A549 (cell line): ENCODE measurements around the gene ALDH3B1. TPM values are rescaled to one million over a fixed set of nuclear protein-coding genes. Genes with fewer than 3 reads are reported as not detected.

ENCODE experiments used
- ATAC-seq, 2 experiments: fragments of 200-7000 bp in 1 of 2; fragments of >200 bp in 1 of 2; cut with Nextera tagmentation in 1 of 2; cut with Tn5 transposase in 1 of 2; 3 replicates each; pipeline versions ENCODE4 v1.8.0 to v1.9.1; 2018 to 2020; ENCODE audit warnings: mild to moderate bottlenecking in 1 of 2, moderate library complexity in 1 of 2
- CTCF ChIA-PET: fragments of 300-600 bp; sonication (Branson Sonifier 250); formaldehyde crosslinking; extraction: SDS; loops from one replicate; lab custom pipeline; 2021; ENCODE audit warnings: antibody characterized with exemption, inconsistent platforms; lab: Yijun Ruan, JAX
- POLR2A ChIA-PET: fragments of 350-600 bp; formaldehyde crosslinking; extraction: SDS; loops from one replicate; lab custom pipeline; 2021; ENCODE audit warnings: antibody characterized with exemption, inconsistent platforms; lab: Yijun Ruan, JAX
- DNase-seq, 2 experiments: peaks; one replicate each; pipeline versions ENCODE4 v3.0.0 to v3.0.0-alpha.2; 2011 to 2016; ENCODE audit warnings: low read depth in 1 of 2, low spot score in 1 of 2
- FAIRE-seq: peaks from 2 replicates; lab custom pipeline; 2011; peaks lifted over from hg19 to GRCh38; lab: Jason Lieb, UNC
- H3K27ac ChIP-seq, 2 experiments: fragments of >200 bp; sonication (Bioruptor Twin); formaldehyde crosslinking; 3 replicates each; pipeline ENCODE4 v1.5.1; 2016 to 2017
- H3K4me1 ChIP-seq: fragments of >200 bp; sonication (Bioruptor Twin); formaldehyde crosslinking; 3 replicates; pipeline ENCODE4 v1.6.1; 2016
- H3K4me2 ChIP-seq: fragments of >200 bp; sonication (Bioruptor Twin); formaldehyde crosslinking; 3 replicates; pipeline ENCODE4 v1.6.1; 2016
- H3K4me3 ChIP-seq: fragments of >200 bp; sonication (Bioruptor Twin); formaldehyde crosslinking; 3 replicates; pipeline ENCODE4 v1.5.1; 2016
- H3K9me3 ChIP-seq: fragments of >200 bp; sonication (Bioruptor Twin); formaldehyde crosslinking; 3 replicates; pipeline ENCODE4 v1.6.1; 2016
- BCL3 ChIP-seq: fragments of >200 bp; sonication (Bioruptor Twin); formaldehyde crosslinking; IDR thresholded peaks from 3 replicates; pipeline ENCODE4 v1.6.1; 2016
- CBX8 ChIP-seq: fragments of 200-600 bp; sonication (generic); IDR thresholded peaks from 2 replicates; pipeline ENCODE4 v1.6.1; 2016
- CHD4 ChIP-seq: fragments of 200-600 bp; sonication (generic); IDR thresholded peaks from 2 replicates; pipeline ENCODE4 v1.6.1; 2016; ENCODE audit warnings: antibody characterized with exemption, mild to moderate bottlenecking, borderline replicate concordance
- E2F6 ChIP-seq: IDR thresholded peaks from 2 replicates; pipeline ENCODE4 v1.6.1; 2012; ENCODE audit warnings: low read depth, borderline replicate concordance
- ELK1 ChIP-seq: fragments of 150-350 bp; IDR thresholded peaks from 2 replicates; pipeline ENCODE4 v1.6.1; 2014; ENCODE audit warnings: low read depth, mild to moderate bottlenecking, low read length
- ESRRA ChIP-seq: fragments of 150-350 bp; IDR thresholded peaks from 2 replicates; pipeline ENCODE4 v1.6.1; 2014; ENCODE audit warnings: mild to moderate bottlenecking, low read length, borderline replicate concordance
- FOSB ChIP-seq: fragments of 250-450 bp; sonication (Bioruptor Pico); IDR thresholded peaks from 2 replicates; pipeline ENCODE4 v1.5.0; 2020; ENCODE audit warnings: mild to moderate bottlenecking, moderate library complexity
- FOSL2 ChIP-seq, 2 experiments: fragments of 450-650 bp in 1 of 2; fragments of >200 bp in 1 of 2; sonication (Bioruptor Twin) in 1 of 2; formaldehyde crosslinking; IDR thresholded peaks; 2 replicates each; pipeline versions ENCODE4 v1.5.0 to v1.6.1; 2016 to 2020; ENCODE audit warnings: mild to moderate bottlenecking in 1 of 2, moderate library complexity in 1 of 2
- HDAC2 ChIP-seq: fragments of 200-600 bp; sonication (generic); IDR thresholded peaks from 2 replicates; pipeline ENCODE4 v1.6.1; 2016
- HEYL ChIP-seq: fragments of 250-450 bp; sonication (Bioruptor Pico); IDR thresholded peaks from 2 replicates; pipeline ENCODE4 v1.8.0; 2021; ENCODE audit warnings: mild to moderate bottlenecking, moderate library complexity
- HOXA7 ChIP-seq: fragments of 250-450 bp; sonication (Bioruptor Pico); IDR thresholded peaks from 2 replicates; pipeline ENCODE4 v1.5.0; 2020; ENCODE audit warnings: mild to moderate bottlenecking, moderate library complexity
- HOXB5 ChIP-seq: fragments of 250-450 bp; sonication (Bioruptor Pico); IDR thresholded peaks from 2 replicates; pipeline ENCODE4 v1.5.0; 2020; ENCODE audit warnings: mild to moderate bottlenecking, moderate library complexity
- JUN ChIP-seq, 2 experiments: fragments of >200 bp; sonication (Bioruptor Twin); formaldehyde crosslinking; IDR thresholded peaks; 2 replicates in 1 of 2; 3 replicates in 1 of 2; pipeline ENCODE4 v1.6.1; 2016 to 2017
- KDM1A ChIP-seq: fragments of 200-600 bp; sonication (generic); IDR thresholded peaks from 2 replicates; pipeline ENCODE4 v1.6.1; 2016; ENCODE audit warnings: low read depth, mild to moderate bottlenecking
- MAX ChIP-seq: IDR thresholded peaks from 2 replicates; pipeline ENCODE4 v1.6.1; 2012
- MAZ ChIP-seq: fragments of 150-350 bp; IDR thresholded peaks from 2 replicates; pipeline ENCODE4 v1.6.1; 2014; ENCODE audit warnings: antibody characterized with exemption, low read depth, low read length, borderline replicate concordance
- NFE2L2 ChIP-seq: fragments of 150-350 bp; conservative IDR thresholded peaks from 2 replicates; pipeline ENCODE4 v1.6.1; 2014; ENCODE audit warnings: low read length
- NPAS2 ChIP-seq: fragments of 250-450 bp; sonication (Bioruptor Pico); IDR thresholded peaks from 2 replicates; pipeline ENCODE4 v1.8.0; 2022; ENCODE audit warnings: mild to moderate bottlenecking, moderate library complexity, borderline replicate concordance
- PBX3 ChIP-seq: IDR thresholded peaks from 2 replicates; pipeline ENCODE4 v1.6.1; 2012
- PHF8 ChIP-seq: fragments of 200-600 bp; sonication (generic); IDR thresholded peaks from 2 replicates; pipeline ENCODE4 v1.6.1; 2016; ENCODE audit warnings: low read depth, mild to moderate bottlenecking, antibody characterized with exemption, moderate library complexity, borderline replicate concordance
- POLR2A ChIP-seq: IDR thresholded peaks from 2 replicates; pipeline ENCODE4 v1.6.1; 2012; ENCODE audit warnings: mild to moderate bottlenecking, low read length
- RCOR1 ChIP-seq: fragments of 150-350 bp; IDR thresholded peaks from 2 replicates; pipeline ENCODE4 v1.6.1; 2014; ENCODE audit warnings: antibody characterized with exemption, low read length, low read depth
- SMC3 ChIP-seq: fragments of >200 bp; sonication (Bioruptor Twin); formaldehyde crosslinking; IDR thresholded peaks from 3 replicates; pipeline ENCODE4 v1.6.1; 2018; ENCODE audit warnings: inconsistent platforms
- TP53 ChIP-seq: fragments of 250-450 bp; sonication (Bioruptor Pico); IDR thresholded peaks from 2 replicates; pipeline ENCODE4 v1.5.0; 2021; ENCODE audit warnings: mild to moderate bottlenecking, moderate library complexity
- ZC3H11A ChIP-seq: fragments of 450-650 bp; IDR thresholded peaks from 2 replicates; pipeline ENCODE4 v1.6.1; 2014; ENCODE audit warnings: antibody characterized with exemption, mild to moderate bottlenecking
- ZSCAN20 ChIP-seq: fragments of 250-450 bp; sonication (Bioruptor Pico); IDR thresholded peaks from 2 replicates; pipeline ENCODE4 v1.8.0; 2022; ENCODE audit warnings: mild to moderate bottlenecking, moderate library complexity
- WGBS: methylation state at CpG from one replicate; pipeline ENCODE4 v1.1.6; 2017; ENCODE audit errors: missing lambda C conversion rate; 5-methylcytosine and 5-hydroxymethylcytosine counted together
- polyA plus RNA-seq, 4 experiments: library from polyadenylated mRNA; depleted of rRNA in 3 of 4; stranded (reverse); fragments of >200 nt; fragmentation: RNase III in 1 of 4; extraction: RNeasy Plus Mini Kit Qiagen cat#74134 plus additional on column Dnase treatment in 1 of 4; gene quantifications; 2 replicates in 3 of 4; 3 replicates in 1 of 4; pipeline ENCODE4 v1.2.3, GENCODE V29; 2011 to 2017

ALDH3B1 gene
- polyA plus RNA-seq, 2 of the 4 experiments (the other 2 are of a cell fraction), result 93.7 to 130 TPM

- no peak for TF ChIP-seq HOXA7
- no peak for TF ChIP-seq ZC3H11A
- TF ChIP-seq HOXB5 (CRISPR knock-in tag), result no peak
- TF ChIP-seq, all 56 proteins: peak for 0
These were observed 28.1 kb downstream of the ALDH3B1 start (continued) for GRCh38 chr11:68038226-68038717.

- H3K4me3 ChIP-seq, result peak within 1 kb of the TSS; percentile 60
- peaks cover 51% of the 10 kb centered on the region for H3K4me1 ChIP-seq
- H3K4me2 ChIP-seq, result peak within 1 kb of the TSS; percentile 94
- TF ChIP-seq SMC3 (no peak), JUN (IDR thresholded peaks at IDR 0.05) (peak; percentile 54 to 57; a peak in 2 of 5 replicates), CHD4 (peak; percentile 97), PHF8 (peak; percentile 47), PBX3 (peak; percentile 32; the same call in 1 of the 2 replicates), NPAS2 (CRISPR knock-in tag) (no peak), FOSL2 (IDR thresholded peaks at IDR 0.05) (no peak), FOSL2 (CRISPR knock-in tag; IDR thresholded peaks at IDR 0.05) (no peak), RCOR1 (peak; percentile 95; the same call in 1 of the 2 replicates), NFE2L2 (no peak), ELK1 (no peak), E2F6 (0 out of 2 replicates have a peak, but pooled peaks have one; percentile 16), ESRRA (no peak), MAZ (no peak), ZSCAN20 (CRISPR knock-in tag) (no peak), HEYL (CRISPR knock-in tag) (no peak), HDAC2 (peak; percentile 95), TP53 (CRISPR knock-in tag) (no peak), CBX8 (no peak), MAX (0 out of 2 replicates have a peak, but pooled peaks have one; percentile 19), KDM1A (peak; percentile 99), POLR2A (peak; percentile 75; the same call in 1 of the 2 replicates), FOSB (no peak), BCL3 (peak; percentile 84)
- ChIA-PET CTCF (interaction anchor here (1.2 to 7.3 kb wide), 5 partner anchors 11 to 170 kb away, joined by 3 to 60 read pairs (median 4); partner anchors contain the start of gene ALDH3B1), POLR2A (interaction anchor here (0.9 to 2.4 kb wide), 4 partner anchors 12 to 28 kb away, joined by 3 to 11 read pairs (median 4); partner anchors contain the start of gene ALDH3B1)
- DNase-seq (peak; percentile 80 to 93), ATAC-seq (peak; percentile 65 to 86), FAIRE-seq (no peak)
- H3K27ac ChIP-seq, result peak within 1 kb of the TSS; percentile 95 to 96
- 34% methylated on average over 5 of the region's 51 CpGs for WGBS
- no peaks in the 10 kb centered on the region for H3K9me3 ChIP-seq
These were observed 28.8 kb downstream of the ALDH3B1 start, which contains the start of gene TCIRG1 for GRCh38 chr11:68038718-68039525. TSS of gene TCIRG1 (plus strand) at chr11:68039025. CDS start at chr11:68041272, 2,247 bp downstream.
